HepG2 (cell line): Measurements from ENCODE around the gene OVOL3. TPM values are rescaled to one million over a fixed set of nuclear protein-coding genes. Genes with fewer than 3 reads are reported as not detected.

Experiments
- ARNTL ChIP-seq: sonication (generic); formaldehyde crosslinking; IDR thresholded peaks from 2 replicates; pipeline ENCODE4 v1.4.0; 2020; ENCODE audit warnings: mild to moderate bottlenecking, missing genetic modification reagents
- CHD4 ChIP-seq: fragments of 200-600 bp; sonication (generic); IDR thresholded peaks from 2 replicates; pipeline ENCODE4 v1.7.0; 2017; ENCODE audit warnings: mild to moderate bottlenecking, low read length, borderline replicate concordance
- FOXM1 ChIP-seq: sonication (generic); formaldehyde crosslinking; IDR thresholded peaks from 2 replicates; pipeline ENCODE4 v1.5.0; 2020; ENCODE audit warnings: missing genetic modification reagents
- HNF4A ChIP-seq: sonication (generic); formaldehyde crosslinking; IDR thresholded peaks from 2 replicates; pipeline ENCODE4 v1.4.0; 2020; ENCODE audit warnings: missing genetic modification reagents
- HOXD1 ChIP-seq: sonication (generic); formaldehyde crosslinking; IDR thresholded peaks from 2 replicates; pipeline ENCODE4 v1.5.0; 2020; ENCODE audit warnings: missing genetic modification reagents
- MAFK ChIP-seq, 2 experiments: IDR thresholded peaks in 1 of 2; conservative IDR thresholded peaks in 1 of 2; 2 replicates each; pipeline ENCODE4 v1.6.1; 2011; ENCODE audit warnings: improper control_type of control experiment in 2 of 2, low read length in 2 of 2
- MEIS1 ChIP-seq: sonication (generic); formaldehyde crosslinking; IDR thresholded peaks from 2 replicates; pipeline ENCODE4 v1.9.0; 2021; ENCODE audit warnings: mild to moderate bottlenecking, missing genetic modification reagents, moderate library complexity, borderline replicate concordance
- PHF20 ChIP-seq: sonication (generic); formaldehyde crosslinking; IDR thresholded peaks from 2 replicates; pipeline ENCODE4 v1.5.0; 2020; ENCODE audit warnings: mild to moderate bottlenecking, missing genetic modification reagents
- PLSCR1 ChIP-seq: sonication (generic); formaldehyde crosslinking; IDR thresholded peaks from 2 replicates; pipeline ENCODE4 v1.5.0; 2020; ENCODE audit warnings: missing genetic modification reagents, mild to moderate bottlenecking, borderline replicate concordance
- RAD51 ChIP-seq: fragments of 450-650 bp; IDR thresholded peaks from 2 replicates; pipeline ENCODE4 v1.6.1; 2016; ENCODE audit warnings: borderline replicate concordance
- SNRNP70 ChIP-seq: fragments of 200-400 bp; formaldehyde crosslinking; IDR thresholded peaks from 2 replicates; pipeline ENCODE4 v1.6.1; 2017; ENCODE audit warnings: mild to moderate bottlenecking, low read depth, low read length, moderate library complexity
- SP1 ChIP-seq, 2 experiments: fragments of 450-650 bp in 1 of 2; sonication (generic) in 1 of 2; formaldehyde crosslinking in 1 of 2; IDR thresholded peaks; 2 replicates each; pipeline versions ENCODE4 v1.4.0 to v1.6.1; 2016 to 2020; ENCODE audit warnings: missing genetic modification reagents in 1 of 2
- SRSF1 ChIP-seq: fragments of 200-400 bp; formaldehyde crosslinking; optimal IDR thresholded peaks from 2 replicates; pipeline ENCODE3; 2017; ENCODE audit warnings: mild to moderate bottlenecking, low read depth, low read length, moderate library complexity
- SRSF4 ChIP-seq: fragments of 200-400 bp; formaldehyde crosslinking; IDR thresholded peaks from one replicate; pipeline ENCODE4 v1.6.1; 2018; ENCODE audit warnings: mild to moderate bottlenecking, low read depth, low read length, moderate library complexity; ENCODE audit not compliant: poor library complexity, severe bottlenecking
- ZC3H13 ChIP-seq: sonication (generic); formaldehyde crosslinking; IDR thresholded peaks from 2 replicates; pipeline ENCODE4 v1.8.1; 2023; ENCODE audit warnings: mild to moderate bottlenecking, missing genetic modification reagents, moderate library complexity
- ZNF235 ChIP-seq: sonication (generic); formaldehyde crosslinking; IDR thresholded peaks from 2 replicates; pipeline ENCODE4 v1.8.1; 2023; ENCODE audit warnings: mild to moderate bottlenecking, missing genetic modification reagents, borderline replicate concordance
- ZNF567 ChIP-seq: sonication (generic); formaldehyde crosslinking; IDR thresholded peaks from 2 replicates; pipeline ENCODE4 v1.8.1; 2023; ENCODE audit warnings: mild to moderate bottlenecking, missing genetic modification reagents, borderline replicate concordance
- ZNF577 ChIP-seq: sonication (generic); formaldehyde crosslinking; IDR thresholded peaks from 2 replicates; pipeline ENCODE4 v1.4.0; 2020; ENCODE audit warnings: mild to moderate bottlenecking, low read depth, missing genetic modification reagents, borderline replicate concordance
- ZNF639 ChIP-seq: conservative IDR thresholded peaks from 2 replicates; pipeline ENCODE4 v1.6.1; 2018; ENCODE audit warnings: missing genetic modification reagents
- ZNF652 ChIP-seq: IDR thresholded peaks from 2 replicates; pipeline ENCODE4 v1.6.1; 2016; ENCODE audit warnings: low read depth, borderline replicate concordance
- ZNF777 ChIP-seq: sonication (generic); formaldehyde crosslinking; IDR thresholded peaks from 2 replicates; pipeline ENCODE4 v1.4.0; 2020; ENCODE audit warnings: missing genetic modification reagents
- ZNF83 ChIP-seq: sonication (generic); formaldehyde crosslinking; IDR thresholded peaks from 2 replicates; pipeline ENCODE4 v1.4.0; 2020; ENCODE audit warnings: missing genetic modification reagents, mild to moderate bottlenecking, borderline replicate concordance
- polyA plus RNA-seq, 8 experiments: library from polyadenylated mRNA; depleted of rRNA in 3 of 8; stranded (reverse) in 7 of 8; unstranded in 1 of 8; fragments of >200 nt; fragmentation: Illumina TruSeq in 4 of 8; extraction: Trizol in 4 of 8; gene quantifications; 2 replicates each; pipeline versions ENCODE4 v1.2.1 to v1.2.3, GENCODE V29; 2011 to 2016; ENCODE audit warnings: low read depth in 4 of 8, missing spikeins in 1 of 8, mixed read lengths in 1 of 8; ENCODE audit not compliant: insufficient read depth in 1 of 8
- total RNA-seq, 5 experiments: library from RNA; depleted of rRNA; stranded (reverse); fragments of >200 nt; fragmentation: Illumina TruSeq; extraction: Trizol; gene quantifications; 2 replicates each; pipeline ENCODE4 v1.2.3, GENCODE V29; 2016; ENCODE audit warnings: low read depth in 1 of 5
- TF ChIP-seq, protein P1 (sequence below): IDR thresholded peaks from 2 replicates; pipeline ENCODE4 v1.6.1; 2016; ENCODE audit warnings: low read depth, control low read depth
- TF ChIP-seq, protein P2 (sequence below): fragments of 450-650 bp; IDR thresholded peaks from 2 replicates; pipeline ENCODE4 v1.6.1; 2017; ENCODE audit warnings: mild to moderate bottlenecking

The OVOL3 gene
- total and polyA plus RNA-seq, 2 of the 13 experiments (the other 11 are each of a cell fraction or from before 2014, with no cell fraction given): not detected

- TF ChIP-seq, protein P1, sequence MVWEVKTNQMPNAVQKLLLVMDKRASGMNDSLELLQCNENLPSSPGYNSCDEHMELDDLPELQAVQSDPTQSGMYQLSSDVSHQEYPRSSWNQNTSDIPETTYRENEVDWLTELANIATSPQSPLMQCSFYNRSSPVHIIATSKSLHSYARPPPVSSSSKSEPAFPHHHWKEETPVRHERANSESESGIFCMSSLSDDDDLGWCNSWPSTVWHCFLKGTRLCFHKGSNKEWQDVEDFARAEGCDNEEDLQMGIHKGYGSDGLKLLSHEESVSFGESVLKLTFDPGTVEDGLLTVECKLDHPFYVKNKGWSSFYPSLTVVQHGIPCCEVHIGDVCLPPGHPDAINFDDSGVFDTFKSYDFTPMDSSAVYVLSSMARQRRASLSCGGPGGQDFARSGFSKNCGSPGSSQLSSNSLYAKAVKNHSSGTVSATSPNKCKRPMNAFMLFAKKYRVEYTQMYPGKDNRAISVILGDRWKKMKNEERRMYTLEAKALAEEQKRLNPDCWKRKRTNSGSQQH (CRISPR knock-in tag): peak; percentile 23; the same call in 1 of the 2 replicates
- TF ChIP-seq, protein P2, sequence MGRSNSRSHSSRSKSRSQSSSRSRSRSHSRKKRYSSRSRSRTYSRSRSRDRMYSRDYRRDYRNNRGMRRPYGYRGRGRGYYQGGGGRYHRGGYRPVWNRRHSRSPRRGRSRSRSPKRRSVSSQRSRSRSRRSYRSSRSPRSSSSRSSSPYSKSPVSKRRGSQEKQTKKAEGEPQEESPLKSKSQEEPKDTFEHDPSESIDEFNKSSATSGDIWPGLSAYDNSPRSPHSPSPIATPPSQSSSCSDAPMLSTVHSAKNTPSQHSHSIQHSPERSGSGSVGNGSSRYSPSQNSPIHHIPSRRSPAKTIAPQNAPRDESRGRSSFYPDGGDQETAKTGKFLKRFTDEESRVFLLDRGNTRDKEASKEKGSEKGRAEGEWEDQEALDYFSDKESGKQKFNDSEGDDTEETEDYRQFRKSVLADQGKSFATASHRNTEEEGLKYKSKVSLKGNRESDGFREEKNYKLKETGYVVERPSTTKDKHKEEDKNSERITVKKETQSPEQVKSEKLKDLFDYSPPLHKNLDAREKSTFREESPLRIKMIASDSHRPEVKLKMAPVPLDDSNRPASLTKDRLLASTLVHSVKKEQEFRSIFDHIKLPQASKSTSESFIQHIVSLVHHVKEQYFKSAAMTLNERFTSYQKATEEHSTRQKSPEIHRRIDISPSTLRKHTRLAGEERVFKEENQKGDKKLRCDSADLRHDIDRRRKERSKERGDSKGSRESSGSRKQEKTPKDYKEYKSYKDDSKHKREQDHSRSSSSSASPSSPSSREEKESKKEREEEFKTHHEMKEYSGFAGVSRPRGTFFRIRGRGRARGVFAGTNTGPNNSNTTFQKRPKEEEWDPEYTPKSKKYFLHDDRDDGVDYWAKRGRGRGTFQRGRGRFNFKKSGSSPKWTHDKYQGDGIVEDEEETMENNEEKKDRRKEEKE: no peak
- TF ChIP-seq PHF20 (CRISPR knock-in tag): peak; percentile 85
- TF ChIP-seq FOXM1 (CRISPR knock-in tag): no peak
- no peak for TF ChIP-seq MEIS1 (CRISPR knock-in tag)
- TF ChIP-seq RAD51: no peak
- peak; percentile 68 for TF ChIP-seq HOXD1 (CRISPR knock-in tag)
- no peak for TF ChIP-seq SNRNP70
- TF ChIP-seq SP1 (IDR thresholded peaks at IDR 0.05): 0 out of 2 replicates have a peak, but pooled peaks have one; percentile 35
- TF ChIP-seq SP1 (CRISPR knock-in tag; IDR thresholded peaks at IDR 0.05): peak; percentile 97
- no peak for TF ChIP-seq MAFK (conservative IDR thresholded peaks at IDR 0.05 in 1 of 2, IDR thresholded peaks at IDR 0.05 in 1 of 2; ENCODE audit: low read length in 2 of 2)
- TF ChIP-seq ZNF235: peak; percentile 40; the same call in 1 of the 2 replicates
- TF ChIP-seq SRSF4: no peak
- no peak for TF ChIP-seq PLSCR1 (CRISPR knock-in tag)
- TF ChIP-seq ZNF639 (CRISPR knock-in tag): 0 out of 2 replicates have a peak, but pooled peaks have one; percentile 21
- no peak for TF ChIP-seq HNF4A
- no peak for TF ChIP-seq ZNF652 (CRISPR knock-in tag)
- peak; percentile 88; the same call in 1 of the 2 replicates for TF ChIP-seq ZNF567 (CRISPR knock-in tag)
- TF ChIP-seq CHD4: no peak
- TF ChIP-seq ZNF777 (CRISPR knock-in tag): peak; percentile 92
- TF ChIP-seq ZNF83 (CRISPR knock-in tag): peak; percentile 45
- peak; percentile 65; the same call in 1 of the 2 replicates for TF ChIP-seq ZC3H13 (CRISPR knock-in tag)
- TF ChIP-seq ARNTL (CRISPR knock-in tag): peak; percentile 94
- no peak for TF ChIP-seq ZNF577 (CRISPR knock-in tag)
- TF ChIP-seq SRSF1: peak; percentile 63
Observed at GRCh38 chr19:36114721-36115452, 3.9 kb downstream of the OVOL3 start, which contains the start of gene POLR2I (continued).
